HepG2 (cell line): ENCODE results near the gene AUP1. TPM values are rescaled to one million over a fixed set of nuclear protein-coding genes. Genes with fewer than 3 reads are reported as not detected.

Experiments used
- CSRNP1 ChIP-seq: sonication (generic); formaldehyde crosslinking; IDR thresholded peaks from 2 replicates; pipeline ENCODE4 v1.8.1; 2023; ENCODE audit warnings: mild to moderate bottlenecking, missing genetic modification reagents
- FOXC1 ChIP-seq: sonication (generic); formaldehyde crosslinking; IDR thresholded peaks from 2 replicates; pipeline ENCODE4 v1.8.0; 2022; ENCODE audit warnings: mild to moderate bottlenecking, missing genetic modification reagents, borderline replicate concordance
- FOXP1 ChIP-seq, 2 experiments: fragments of 450-650 bp in 1 of 2; IDR thresholded peaks; 2 replicates each; pipeline ENCODE4 v1.6.1; 2017 to 2018; ENCODE audit warnings: antibody characterized with exemption in 1 of 2
- GATAD1 ChIP-seq: IDR thresholded peaks from 2 replicates; pipeline ENCODE4 v1.6.1; 2016; ENCODE audit warnings: missing genetic modification reagents, missing compliant biosample characterization
- HMGXB3 ChIP-seq: sonication (generic); formaldehyde crosslinking; IDR thresholded peaks from 2 replicates; pipeline ENCODE4 v1.4.0; 2020; ENCODE audit warnings: missing genetic modification reagents, borderline replicate concordance
- KMT2A ChIP-seq: sonication (generic); formaldehyde crosslinking; IDR thresholded peaks from 2 replicates; pipeline ENCODE4 v1.4.0; 2020; ENCODE audit warnings: missing genetic modification reagents
- MAFG ChIP-seq: sonication (generic); formaldehyde crosslinking; IDR thresholded peaks from 2 replicates; pipeline ENCODE4 v1.5.1; 2020; ENCODE audit warnings: mild to moderate bottlenecking, missing genetic modification reagents
- NONO ChIP-seq, 2 experiments: fragments of 450-650 bp in 1 of 2; sonication (generic) in 1 of 2; formaldehyde crosslinking in 1 of 2; IDR thresholded peaks in 1 of 2; conservative IDR thresholded peaks in 1 of 2; 2 replicates each; pipeline versions ENCODE4 v1.6.1 to v1.8.0; 2017 to 2022; ENCODE audit warnings: mild to moderate bottlenecking in 1 of 2, missing genetic modification reagents in 1 of 2, moderate library complexity in 1 of 2
- RBM22 ChIP-seq: fragments of 200-400 bp; formaldehyde crosslinking; optimal IDR thresholded peaks from 2 replicates; pipeline ENCODE3; 2017; ENCODE audit warnings: mild to moderate bottlenecking, low read length, moderate library complexity
- RFXAP ChIP-seq: sonication (generic); formaldehyde crosslinking; IDR thresholded peaks from 2 replicates; pipeline ENCODE4 v1.4.0; 2020; ENCODE audit warnings: missing genetic modification reagents, borderline replicate concordance
- ZBTB20 ChIP-seq: sonication (generic); formaldehyde crosslinking; IDR thresholded peaks from 2 replicates; pipeline ENCODE4 v1.8.1; 2023; ENCODE audit warnings: missing genetic modification reagents, low read depth, mild to moderate bottlenecking, borderline replicate concordance
- ZBTB38 ChIP-seq: sonication (generic); formaldehyde crosslinking; IDR thresholded peaks from 2 replicates; pipeline ENCODE4 v1.5.1; 2020; ENCODE audit warnings: mild to moderate bottlenecking, missing genetic modification reagents
- ZFP82 ChIP-seq: sonication (generic); formaldehyde crosslinking; IDR thresholded peaks from 2 replicates; pipeline ENCODE4 v1.5.1; 2020; ENCODE audit warnings: mild to moderate bottlenecking, missing genetic modification reagents, borderline replicate concordance
- ZNF350 ChIP-seq: sonication (generic); formaldehyde crosslinking; IDR thresholded peaks from 2 replicates; pipeline ENCODE4 v1.4.0; 2020; ENCODE audit warnings: mild to moderate bottlenecking, low read depth, missing genetic modification reagents, borderline replicate concordance
- ZNF44 ChIP-seq: sonication (generic); formaldehyde crosslinking; IDR thresholded peaks from 2 replicates; pipeline ENCODE4 v1.5.1; 2020; ENCODE audit warnings: mild to moderate bottlenecking, missing genetic modification reagents
- ZNF503 ChIP-seq: sonication (generic); formaldehyde crosslinking; IDR thresholded peaks from 2 replicates; pipeline ENCODE4 v1.4.0; 2020; ENCODE audit warnings: missing genetic modification reagents
- ZNF510 ChIP-seq: sonication (generic); formaldehyde crosslinking; IDR thresholded peaks from 2 replicates; pipeline ENCODE4 v1.4.0; 2020; ENCODE audit warnings: low read depth, mild to moderate bottlenecking, missing genetic modification reagents
- polyA plus RNA-seq, 8 experiments: library from polyadenylated mRNA; depleted of rRNA in 3 of 8; stranded (reverse) in 7 of 8; unstranded in 1 of 8; fragments of >200 nt; fragmentation: Illumina TruSeq in 4 of 8; extraction: Trizol in 4 of 8; gene quantifications; 2 replicates each; pipeline versions ENCODE4 v1.2.1 to v1.2.3, GENCODE V29; 2011 to 2016; ENCODE audit warnings: low read depth in 4 of 8, missing spikeins in 1 of 8, mixed read lengths in 1 of 8; ENCODE audit not compliant: insufficient read depth in 1 of 8
- total RNA-seq, 5 experiments: library from RNA; depleted of rRNA; stranded (reverse); fragments of >200 nt; fragmentation: Illumina TruSeq; extraction: Trizol; gene quantifications; 2 replicates each; pipeline ENCODE4 v1.2.3, GENCODE V29; 2016; ENCODE audit warnings: low read depth in 1 of 5
- TF ChIP-seq, protein P1 (sequence below): sonication (generic); formaldehyde crosslinking; IDR thresholded peaks from 2 replicates; pipeline ENCODE4 v1.9.0; 2022; ENCODE audit warnings: low read depth, missing genetic modification reagents

AUP1 gene
- total and polyA plus RNA-seq, 2 of the 13 experiments (the other 11 are each of a cell fraction or from before 2014, with no cell fraction given): 174 to 267 TPM

- TF ChIP-seq NONO (IDR thresholded peaks at IDR 0.05) (no peak), NONO (CRISPR knock-in tag; conservative IDR thresholded peaks at IDR 0.05) (peak; percentile 98), RBM22 (peak; percentile 85), KMT2A (peak; percentile 88), ZNF510 (CRISPR knock-in tag) (peak; percentile 92; the same call in 1 of the 2 replicates), ZFP82 (no peak; the same call in 1 of the 2 replicates), ZNF503 (CRISPR knock-in tag) (peak; percentile 61; the same call in 1 of the 2 replicates), GATAD1 (CRISPR knock-in tag) (peak; percentile 93), MAFG (CRISPR knock-in tag) (no peak), FOXC1 (CRISPR knock-in tag) (0 out of 2 replicates have a peak, but pooled peaks have one; percentile 41), ZNF350 (CRISPR knock-in tag) (peak; percentile 87), ZBTB38 (CRISPR knock-in tag) (peak; percentile 89), CSRNP1 (CRISPR knock-in tag) (peak; percentile 80), FOXP1 (IDR thresholded peaks at IDR 0.05) (no peak), FOXP1 (CRISPR knock-in tag; IDR thresholded peaks at IDR 0.05) (peak; percentile 28; the same call in 1 of the 2 replicates), HMGXB3 (CRISPR knock-in tag) (peak; percentile 44), ZNF44 (peak; percentile 22; the same call in 1 of the 2 replicates), ZBTB20 (CRISPR knock-in tag) (peak; percentile 84; the same call in 1 of the 2 replicates), RFXAP (CRISPR knock-in tag) (peak; percentile 95)
- TF ChIP-seq, protein P1, sequence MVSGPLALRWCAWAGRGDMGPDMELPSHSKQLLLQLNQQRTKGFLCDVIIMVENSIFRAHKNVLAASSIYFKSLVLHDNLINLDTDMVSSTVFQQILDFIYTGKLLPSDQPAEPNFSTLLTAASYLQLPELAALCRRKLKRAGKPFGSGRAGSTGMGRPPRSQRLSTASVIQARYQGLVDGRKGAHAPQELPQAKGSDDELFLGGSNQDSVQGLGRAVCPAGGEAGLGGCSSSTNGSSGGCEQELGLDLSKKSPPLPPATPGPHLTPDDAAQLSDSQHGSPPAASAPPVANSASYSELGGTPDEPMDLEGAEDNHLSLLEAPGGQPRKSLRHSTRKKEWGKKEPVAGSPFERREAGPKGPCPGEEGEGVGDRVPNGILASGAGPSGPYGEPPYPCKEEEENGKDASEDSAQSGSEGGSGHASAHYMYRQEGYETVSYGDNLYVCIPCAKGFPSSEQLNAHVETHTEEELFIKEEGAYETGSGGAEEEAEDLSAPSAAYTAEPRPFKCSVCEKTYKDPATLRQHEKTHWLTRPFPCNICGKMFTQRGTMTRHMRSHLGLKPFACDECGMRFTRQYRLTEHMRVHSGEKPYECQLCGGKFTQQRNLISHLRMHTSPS (CRISPR knock-in tag): 0 out of 2 replicates have a peak, but pooled peaks have one; percentile 55
These were observed 22.2 kb downstream of the AUP1 start, which contains the start of gene PCGF1 (continued) for GRCh38 chr2:74507145-74507925.
